Stimulated activated CD4-positive, alpha-beta T cell treated with anti-CD3 and anti-CD28 coated beads, Interleukin-4, amount 100 ng/mL, for 48 hours (primary cell): ENCODE results near the gene TMEM141.

Source experiments
- DNase-seq, 2 donors: peaks; one replicate each; pipeline ENCODE4 v3.0.0-alpha.2; 2020; ENCODE audit warnings: low read depth in 2 of 2

The TMEM141 gene

DNA sequence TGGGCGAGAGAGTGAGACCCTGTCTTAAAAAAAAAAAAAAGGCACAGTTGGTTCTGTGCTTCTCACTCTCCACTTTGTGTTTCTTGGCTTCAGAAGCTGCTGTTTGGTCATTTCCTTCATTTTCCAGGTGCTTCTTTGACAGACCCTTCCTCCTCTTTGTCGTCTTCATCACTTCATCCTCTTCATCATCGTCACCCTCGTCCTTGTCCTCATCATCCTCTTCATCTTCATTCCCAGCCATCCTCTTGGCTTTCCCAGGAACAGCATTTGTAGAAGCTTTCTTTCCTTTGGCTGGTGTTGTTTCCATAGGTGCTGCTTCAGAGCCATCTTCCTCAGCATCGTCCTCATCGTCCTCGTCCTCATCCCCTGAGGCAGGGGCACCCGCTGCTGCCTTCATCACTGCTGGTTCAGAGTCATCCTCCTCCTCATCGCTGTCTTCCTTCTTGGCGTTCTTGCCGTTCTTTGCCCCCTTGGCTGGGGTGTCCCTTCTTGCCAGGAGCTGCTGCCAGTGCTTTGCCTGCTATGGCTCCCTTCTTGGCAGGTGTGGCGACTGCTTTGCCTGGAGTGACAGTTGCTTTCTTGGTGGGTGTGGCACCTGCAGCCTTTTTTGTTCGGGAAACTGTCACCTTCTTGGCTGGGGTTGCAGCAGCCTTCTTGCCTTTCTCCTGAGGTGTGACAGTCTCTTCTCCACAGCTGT lies 23.7 kb downstream of the TMEM141 start:
- DNase-seq, result no peak

GRCh38 chr9:136815422-136815782 lies 24.3 kb downstream of the TMEM141 start:
- no peak for DNase-seq

DNA sequence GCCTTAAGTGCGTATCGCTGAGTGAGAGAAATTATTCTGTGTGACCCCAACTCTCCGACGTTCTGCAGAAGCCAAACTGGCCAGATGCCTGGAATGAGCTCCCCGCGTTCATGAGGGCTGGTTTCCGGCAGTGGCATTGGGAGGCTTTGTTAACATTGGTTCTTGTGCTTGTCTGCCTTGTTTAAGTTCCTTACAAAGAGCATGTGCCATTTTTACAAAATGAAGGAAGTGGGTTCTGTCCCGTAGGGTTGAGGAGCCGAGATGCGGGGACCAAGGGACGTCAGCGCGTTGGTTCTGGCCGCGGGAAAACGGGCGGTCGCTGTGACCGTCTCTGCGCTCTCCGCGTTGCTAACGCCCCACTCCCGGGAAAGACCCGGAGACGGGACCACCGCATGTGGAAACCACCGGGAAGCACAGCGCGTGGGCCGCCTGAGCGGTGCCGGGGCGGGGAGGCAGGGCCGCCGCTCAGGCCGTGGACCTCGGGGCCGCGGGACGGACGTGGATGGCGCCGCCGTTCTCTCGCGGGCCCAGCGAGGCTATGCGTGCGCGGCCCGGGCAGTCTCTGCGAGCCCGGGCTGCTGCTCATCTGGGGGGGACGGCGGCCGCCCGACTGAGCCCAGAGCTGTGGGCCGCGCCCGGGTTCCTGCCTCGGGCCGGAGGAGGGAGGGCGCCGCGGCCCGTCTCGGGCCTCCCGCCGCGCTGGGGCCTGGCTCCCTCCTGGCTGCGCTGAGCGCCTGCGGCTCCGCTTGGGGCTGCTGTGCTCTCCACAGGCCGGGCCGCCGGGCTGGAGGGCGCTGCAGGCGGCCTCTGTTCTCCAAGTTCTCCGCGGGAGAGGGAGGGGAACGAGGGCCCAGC lies 30.1 kb downstream of the TMEM141 start:
- DNase-seq, result no peak

DNA sequence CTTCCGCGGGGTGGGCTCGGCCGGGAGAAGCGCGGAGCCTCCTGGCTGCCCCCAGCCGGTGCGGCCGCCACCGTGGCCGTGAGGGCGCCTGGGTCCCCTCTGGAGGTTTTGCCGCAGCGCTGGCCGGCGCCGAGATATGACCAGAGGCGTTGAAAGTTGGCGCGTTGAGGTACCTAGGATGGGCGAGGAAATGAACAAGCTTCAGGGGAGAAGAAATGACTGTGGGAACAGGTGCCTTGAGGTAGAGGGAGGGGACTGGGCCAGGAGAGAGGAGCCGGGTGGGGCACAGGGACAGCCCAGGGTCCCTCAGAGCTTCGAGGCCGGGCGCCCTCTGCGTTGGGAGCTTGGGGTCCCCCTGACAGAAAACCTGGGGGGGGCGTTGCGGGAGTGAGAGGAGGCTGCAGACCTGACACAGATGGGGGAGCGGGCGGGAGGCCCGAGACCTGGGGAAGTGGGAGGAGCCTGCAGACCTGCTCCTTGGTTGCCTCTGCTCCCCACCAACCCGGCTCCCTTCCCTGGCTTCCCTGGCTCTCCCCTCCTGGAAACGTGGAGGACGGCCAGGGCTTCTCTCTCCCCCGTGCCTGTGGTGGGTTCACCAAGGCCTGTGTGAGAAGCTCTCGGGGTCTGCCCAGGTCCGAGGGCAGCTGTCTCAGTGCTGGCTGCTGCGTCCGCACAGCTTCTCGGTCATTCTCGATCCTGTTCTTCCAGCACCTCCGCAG lies 30.8 kb downstream of the TMEM141 start:
- no peak for DNase-seq

DNA sequence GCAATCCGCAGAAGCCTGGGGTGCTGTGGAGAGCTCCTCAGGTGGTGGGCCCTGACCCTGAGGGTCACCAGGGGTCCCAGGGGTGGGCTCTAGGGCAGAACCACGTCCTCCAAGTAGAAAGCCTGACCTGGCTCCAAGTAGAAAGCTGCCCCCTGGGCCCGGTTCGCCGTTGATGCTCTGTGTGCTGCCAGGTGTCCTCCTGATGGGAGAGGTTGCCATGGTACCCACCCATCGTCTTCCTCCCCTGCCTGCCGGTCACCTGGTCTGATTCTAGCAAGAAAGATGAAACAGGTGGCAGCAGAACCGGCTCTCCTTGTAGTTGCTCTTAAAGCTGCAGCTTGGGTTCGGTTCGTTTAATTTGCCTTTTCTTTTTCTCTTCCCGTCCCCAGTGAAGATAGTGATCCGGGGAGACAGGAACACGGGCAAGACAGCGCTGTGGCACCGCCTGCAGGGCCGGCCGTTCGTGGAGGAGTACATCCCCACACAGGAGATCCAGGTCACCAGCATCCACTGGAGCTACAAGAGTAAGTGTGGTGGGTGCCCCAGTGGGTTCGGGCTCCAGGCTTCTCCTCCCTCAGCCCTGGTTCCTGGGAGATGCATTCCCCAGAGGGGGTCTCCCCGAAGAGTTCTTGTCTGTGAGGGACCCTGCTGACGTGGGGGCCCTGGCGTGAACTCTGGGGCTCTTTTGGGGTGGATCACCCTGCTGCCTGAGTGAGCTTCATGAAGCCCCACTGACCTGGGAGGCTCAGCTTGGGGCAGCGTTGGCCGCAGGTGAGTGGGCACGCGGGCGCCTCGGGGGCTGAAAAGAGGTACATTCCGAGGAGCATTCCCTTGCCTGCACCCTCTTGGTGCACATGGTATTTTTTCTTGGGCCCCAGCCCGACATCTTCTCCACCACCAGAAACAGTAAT lies 32.2 kb downstream of the TMEM141 start:
- no peak for DNase-seq

DNA sequence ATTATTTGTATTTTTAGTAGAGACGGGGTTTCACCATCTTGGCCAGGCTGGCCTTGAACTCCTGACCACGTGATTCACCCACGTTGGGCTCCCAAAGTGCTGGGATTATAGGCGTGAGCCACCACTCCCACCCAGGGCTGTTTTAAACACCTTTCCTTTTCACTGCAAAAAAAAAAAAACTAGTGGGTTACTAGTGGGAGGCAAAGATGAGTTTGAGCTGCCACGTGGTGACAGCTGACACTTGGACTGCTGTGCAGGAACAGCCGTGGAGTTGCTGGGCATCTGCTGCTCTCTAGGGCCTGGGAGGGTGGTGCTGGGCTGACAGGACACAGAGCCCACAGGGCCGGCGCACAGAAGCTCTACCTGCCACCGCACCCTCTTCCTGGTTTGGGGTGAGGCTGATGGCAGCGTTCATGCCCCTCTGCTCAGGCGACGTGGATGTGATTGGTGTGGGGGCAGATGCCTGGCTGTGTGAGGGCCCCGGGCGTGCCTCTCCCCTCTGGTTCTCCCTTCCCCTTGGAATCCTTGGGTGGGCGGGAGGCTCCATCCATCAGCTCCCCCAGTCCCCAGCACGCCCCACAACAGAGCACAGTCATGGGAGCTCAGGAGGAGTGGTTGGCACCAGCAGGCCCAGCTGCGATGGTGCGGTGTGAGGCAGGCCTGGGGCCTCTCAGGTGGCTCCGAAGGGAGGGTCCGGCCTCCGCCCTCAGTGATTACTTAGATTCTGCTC lies 33.5 kb downstream of the TMEM141 start:
- no peak for DNase-seq

GRCh38 chr9:136825295-136826187 lies 34.4 kb downstream of the TMEM141 start:
- no peak for DNase-seq

DNA sequence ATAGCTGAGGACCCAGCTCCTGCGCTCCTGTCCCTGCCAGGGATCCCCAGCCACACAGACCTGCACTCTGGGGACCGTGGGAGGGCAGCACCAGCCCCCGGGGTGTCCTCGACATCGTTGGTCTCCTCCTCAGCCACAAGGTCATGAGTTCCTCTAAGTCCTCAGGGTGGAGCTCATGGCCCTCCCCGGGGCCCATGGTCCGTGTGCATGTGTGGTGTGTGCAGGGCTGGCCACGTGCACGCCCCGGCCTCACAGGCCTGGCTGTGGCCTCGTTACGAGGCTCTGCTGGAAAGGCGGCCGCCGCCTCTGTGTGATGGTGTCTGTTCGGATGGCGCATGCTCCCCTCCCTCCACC lies 35.0 kb downstream of the TMEM141 start:
- DNase-seq, result no peak

DNA sequence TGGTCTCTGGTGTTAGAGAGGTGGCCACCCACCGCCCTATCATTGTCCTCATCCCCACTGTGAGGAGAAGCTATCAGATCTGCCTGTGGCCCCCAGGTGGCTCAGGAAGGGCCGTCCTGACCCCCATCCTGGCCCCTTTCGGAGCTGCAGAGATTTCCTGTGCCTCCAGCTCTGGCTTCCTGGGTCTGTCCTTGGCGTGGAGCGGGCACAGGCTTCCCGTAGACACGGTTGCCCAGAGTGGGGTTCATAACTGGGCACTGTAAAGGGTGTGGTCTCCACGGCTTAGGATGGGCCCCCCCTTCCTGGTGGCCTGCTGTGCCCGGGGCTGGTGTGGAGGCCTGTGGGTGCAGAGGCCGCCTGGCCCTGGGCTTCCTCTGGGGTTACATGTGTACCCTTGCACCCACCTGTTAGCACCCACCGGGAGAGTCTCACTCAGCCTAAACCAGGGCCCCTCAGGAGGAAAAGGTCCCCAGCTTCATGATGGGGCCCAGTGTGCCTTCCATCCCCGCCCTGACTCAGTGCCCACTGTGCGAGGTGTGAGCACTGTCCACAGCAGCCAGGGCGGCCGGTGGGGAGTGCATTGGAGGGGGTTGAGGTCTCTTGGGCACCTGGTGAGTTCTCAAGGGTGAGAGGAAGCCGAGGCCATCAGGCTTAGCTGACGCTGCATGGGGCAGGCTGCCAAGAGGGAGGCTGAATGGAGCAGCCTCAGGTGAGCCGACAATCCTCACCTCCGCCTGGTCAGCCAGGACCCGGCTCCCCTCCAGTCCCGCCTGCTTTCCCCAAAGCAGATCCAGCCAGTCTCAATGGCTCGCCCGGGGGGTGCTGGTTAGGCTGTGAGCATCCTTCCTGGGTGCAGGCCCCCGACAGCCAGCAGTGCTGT lies 35.8 kb downstream of the TMEM141 start:
- no peak for DNase-seq

DNA sequence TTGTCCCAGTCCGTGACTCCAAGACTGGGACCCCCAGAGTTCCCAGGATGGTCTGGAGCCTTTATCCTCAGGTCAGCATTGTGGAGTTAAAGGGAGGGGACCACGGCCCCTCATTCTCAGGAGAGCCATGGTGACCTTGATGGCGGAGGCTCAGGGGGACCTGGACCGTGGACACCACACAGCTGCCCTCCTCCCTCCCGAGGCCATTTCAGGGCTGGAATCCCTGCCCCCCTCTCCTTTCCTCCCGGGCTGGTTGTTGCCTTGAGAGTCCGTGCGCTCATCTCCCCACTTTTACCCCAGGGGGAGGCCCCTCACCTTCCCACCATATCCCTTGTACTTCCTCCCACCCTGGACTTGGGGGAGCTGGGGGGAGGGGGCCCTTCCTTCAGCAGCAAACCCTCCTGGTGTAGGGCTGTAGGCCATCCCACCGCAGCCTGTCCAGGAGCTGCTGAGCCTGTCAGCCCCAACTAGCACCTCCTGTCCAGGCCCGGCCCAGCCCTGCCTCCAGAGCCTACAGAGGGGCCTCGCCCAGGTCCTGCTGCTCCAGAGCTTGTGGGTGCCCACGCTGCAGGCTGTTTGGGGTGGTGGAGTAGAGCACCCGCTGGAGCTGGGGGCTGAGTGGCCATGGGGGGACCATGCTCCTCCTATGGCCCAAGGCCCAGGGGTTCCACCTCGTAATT lies 36.8 kb downstream of the TMEM141 start:
- no peak for DNase-seq

- DNase-seq, result no peak
These were observed 37.5 kb downstream of the TMEM141 start for GRCh38 chr9:136828474-136829140.

GRCh38 chr9:136829412-136829811 lies 38.3 kb downstream of the TMEM141 start:
- no peak for DNase-seq

- no peak for DNase-seq
These were observed 39.1 kb downstream of the TMEM141 start for GRCh38 chr9:136829981-136830885.

- no peak for DNase-seq
These were observed 40.0 kb downstream of the TMEM141 start for GRCh38 chr9:136831002-136831719.

DNA sequence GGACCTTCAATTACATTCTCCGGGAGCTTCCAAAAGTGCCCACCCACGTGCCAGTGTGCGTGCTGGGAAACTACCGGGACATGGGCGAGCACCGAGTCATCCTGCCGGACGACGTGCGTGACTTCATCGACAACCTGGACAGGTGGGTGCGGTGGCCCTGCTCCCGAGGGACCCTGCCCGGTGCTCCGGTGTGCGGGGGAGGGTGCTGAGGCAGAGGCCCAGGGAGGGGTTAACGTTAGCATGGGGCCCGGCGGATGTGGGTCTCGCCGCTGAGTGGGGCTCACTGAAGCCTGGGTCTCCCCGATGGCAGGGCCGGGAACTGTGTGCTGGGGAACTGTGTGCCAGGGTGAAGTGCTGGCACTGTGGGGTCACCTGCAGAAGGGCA lies 40.6 kb downstream of the TMEM141 start:
- no peak for DNase-seq

GRCh38 chr9:136832581-136832980 lies 41.4 kb downstream of the TMEM141 start:
- no peak for DNase-seq
